HL-60 (cell line): ENCODE measurements around the gene VWDE.

ENCODE experiments used
- DNase-seq, 2 experiments: peaks; one replicate each; pipeline ENCODE4 v3.0.0-alpha.2; 2010 to 2020; ENCODE audit warnings: low read depth in 1 of 2, low spot score in 1 of 2
- H3K27ac ChIP-seq: fragments of 250-450 bp; sonication (Bioruptor Pico); replicated peaks from 2 replicates; pipeline ENCODE4 v1.5.1; 2020; ENCODE audit warnings: mild to moderate bottlenecking, moderate library complexity
- H3K27me3 ChIP-seq: fragments of 250-450 bp; sonication (Bioruptor Pico); 2 replicates; pipeline ENCODE4 v1.5.1; 2021; ENCODE audit warnings: mild to moderate bottlenecking, moderate library complexity; ENCODE audit not compliant: insufficient read depth, poor library complexity, severe bottlenecking
- H3K4me3 ChIP-seq: replicated peaks from 2 replicates; pipeline ENCODE4 v1.5.1; 2011; ENCODE audit warnings: mild to moderate bottlenecking, control low read depth, low read length; ENCODE audit not compliant: insufficient read depth
- CTCF ChIP-seq: IDR thresholded peaks from one replicate; pipeline ENCODE4 v1.5.1; 2011; ENCODE audit warnings: low read length, control low read depth, inconsistent platforms; ENCODE audit not compliant: insufficient read depth
- GABPA ChIP-seq: IDR thresholded peaks from 2 replicates; pipeline ENCODE4 v1.6.1; 2012; ENCODE audit warnings: low read depth
- POLR2AphosphoS5 ChIP-seq: IDR thresholded peaks from 2 replicates; pipeline ENCODE4 v1.6.1; 2012; ENCODE audit warnings: low read depth
- SPI1 ChIP-seq: IDR thresholded peaks from 2 replicates; pipeline ENCODE4 v1.6.1; 2012; ENCODE audit warnings: low read depth, mild to moderate bottlenecking, borderline replicate concordance
- TF ChIP-seq, protein P1 (sequence below): IDR thresholded peaks from 2 replicates; pipeline ENCODE4 v1.6.1; 2012; ENCODE audit warnings: low read depth; ENCODE audit not compliant: insufficient replicate concordance

Gene VWDE

GRCh38 chr7:12423355-12423996 lies 19.8 kb upstream of the VWDE start:
- DNase-seq = no peak
- Histone ChIP-seq H3K27ac (no peak overlapping the region), H3K4me3 (no peak overlapping the region), H3K27me3 (no peaks in the 10 kb centered on the region)
- TF ChIP-seq GABPA (no peak), CTCF (no peak), POLR2AphosphoS5 (no peak), SPI1 (no peak)
- TF ChIP-seq, protein P1, sequence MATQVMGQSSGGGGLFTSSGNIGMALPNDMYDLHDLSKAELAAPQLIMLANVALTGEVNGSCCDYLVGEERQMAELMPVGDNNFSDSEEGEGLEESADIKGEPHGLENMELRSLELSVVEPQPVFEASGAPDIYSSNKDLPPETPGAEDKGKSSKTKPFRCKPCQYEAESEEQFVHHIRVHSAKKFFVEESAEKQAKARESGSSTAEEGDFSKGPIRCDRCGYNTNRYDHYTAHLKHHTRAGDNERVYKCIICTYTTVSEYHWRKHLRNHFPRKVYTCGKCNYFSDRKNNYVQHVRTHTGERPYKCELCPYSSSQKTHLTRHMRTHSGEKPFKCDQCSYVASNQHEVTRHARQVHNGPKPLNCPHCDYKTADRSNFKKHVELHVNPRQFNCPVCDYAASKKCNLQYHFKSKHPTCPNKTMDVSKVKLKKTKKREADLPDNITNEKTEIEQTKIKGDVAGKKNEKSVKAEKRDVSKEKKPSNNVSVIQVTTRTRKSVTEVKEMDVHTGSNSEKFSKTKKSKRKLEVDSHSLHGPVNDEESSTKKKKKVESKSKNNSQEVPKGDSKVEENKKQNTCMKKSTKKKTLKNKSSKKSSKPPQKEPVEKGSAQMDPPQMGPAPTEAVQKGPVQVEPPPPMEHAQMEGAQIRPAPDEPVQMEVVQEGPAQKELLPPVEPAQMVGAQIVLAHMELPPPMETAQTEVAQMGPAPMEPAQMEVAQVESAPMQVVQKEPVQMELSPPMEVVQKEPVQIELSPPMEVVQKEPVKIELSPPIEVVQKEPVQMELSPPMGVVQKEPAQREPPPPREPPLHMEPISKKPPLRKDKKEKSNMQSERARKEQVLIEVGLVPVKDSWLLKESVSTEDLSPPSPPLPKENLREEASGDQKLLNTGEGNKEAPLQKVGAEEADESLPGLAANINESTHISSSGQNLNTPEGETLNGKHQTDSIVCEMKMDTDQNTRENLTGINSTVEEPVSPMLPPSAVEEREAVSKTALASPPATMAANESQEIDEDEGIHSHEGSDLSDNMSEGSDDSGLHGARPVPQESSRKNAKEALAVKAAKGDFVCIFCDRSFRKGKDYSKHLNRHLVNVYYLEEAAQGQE = no peak

GRCh38 chr7:12422554-12423320 lies 19.1 kb upstream of the VWDE start:
- no peak for DNase-seq
- H3K4me3 ChIP-seq = no peak overlapping the region
- TF ChIP-seq GABPA (no peak), CTCF (no peak), SPI1 (no peak), POLR2AphosphoS5 (no peak)
- TF ChIP-seq, protein P1 = no peak
- H3K27me3 ChIP-seq = no peaks in the 10 kb centered on the region
- no peak overlapping the region for H3K27ac ChIP-seq

DNA sequence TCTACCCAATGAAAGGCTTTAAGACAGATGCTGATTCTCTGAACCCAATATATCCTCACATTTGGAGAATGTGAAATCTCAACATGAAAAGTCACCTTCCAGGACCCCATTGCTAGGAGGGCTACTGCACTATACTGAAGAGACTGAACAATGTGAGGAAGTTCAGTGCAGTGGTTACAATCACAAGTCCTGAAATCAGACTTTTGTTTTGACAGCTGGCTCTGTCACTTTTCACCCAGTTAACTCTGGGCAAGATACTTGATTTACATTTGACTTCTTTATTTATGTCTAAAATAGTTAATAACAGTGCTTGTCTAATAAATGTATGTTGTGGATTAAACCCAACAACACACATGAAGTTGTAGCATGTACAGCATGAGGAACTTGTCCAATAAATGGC lies 14.8 kb upstream of the VWDE start:
- no peak overlapping the region for H3K4me3 ChIP-seq
- TF ChIP-seq GABPA = no peak
- no peak for TF ChIP-seq CTCF
- TF ChIP-seq SPI1 = no peak
- TF ChIP-seq, protein P1 = no peak
- no peak for TF ChIP-seq POLR2AphosphoS5
- H3K27ac ChIP-seq = no peak overlapping the region
- no peaks in the 10 kb centered on the region for H3K27me3 ChIP-seq
- no peak for DNase-seq
